ENCODE measurements around the gene SHH. TPM values are rescaled to one million over a fixed set of nuclear protein-coding genes. Genes with fewer than 3 reads are reported as not detected.

Gene SHH
- total RNA-seq, 2 donors from 2014 or later: not detected

- Mint-ChIP-seq H3K36me3 (ENCODE audit: low read depth) (no peaks in the 10 kb centered on the region), H3K4me1 (no peaks in the 10 kb centered on the region), H3K27me3 (peaks cover 37% of the 10 kb centered on the region), H3K27ac (no peak overlapping the region), H3K4me3 (no peak overlapping the region)
- no peaks in the 10 kb centered on the region for H3K9me3 ChIP-seq (ENCODE audit: control insufficient read depth, low read length, poor library complexity, severe bottlenecking)
- ATAC-seq (no peak), DNase-seq (no peak)
These were observed 36.7 kb upstream of the SHH start for GRCh38 chr7:155848691-155849669.

GRCh38 chr7:155847821-155848435, 35.7 kb upstream of the SHH start:
- Mint-ChIP-seq H3K4me1 (no peaks in the 10 kb centered on the region), H3K4me3 (no peak overlapping the region), H3K36me3 (ENCODE audit: low read depth) (no peaks in the 10 kb centered on the region), H3K27me3 (peaks cover 32% of the 10 kb centered on the region), H3K27ac (no peak overlapping the region)
- DNase-seq (no peak), ATAC-seq (no peak)
- no peaks in the 10 kb centered on the region for H3K9me3 ChIP-seq (ENCODE audit: control insufficient read depth, low read length, poor library complexity, severe bottlenecking)

GRCh38 chr7:155846936-155847335, 34.7 kb upstream of the SHH start:
- H3K9me3 ChIP-seq (ENCODE audit: control insufficient read depth, low read length, poor library complexity, severe bottlenecking): no peaks in the 10 kb centered on the region
- no peaks in the 10 kb centered on the region for H3K36me3 Mint-ChIP-seq (ENCODE audit: low read depth)
- no peak overlapping the region for H3K27ac Mint-ChIP-seq
- H3K27me3 Mint-ChIP-seq: peaks cover 22% of the 10 kb centered on the region
- no peak overlapping the region for H3K4me3 Mint-ChIP-seq
- H3K4me1 Mint-ChIP-seq: no peaks in the 10 kb centered on the region
- no peak for DNase-seq
- no peak for ATAC-seq

- Mint-ChIP-seq H3K27ac (no peak overlapping the region), H3K4me3 (no peak overlapping the region), H3K4me1 (no peaks in the 10 kb centered on the region), H3K27me3 (peaks cover 20% of the 10 kb centered on the region), H3K36me3 (ENCODE audit: low read depth) (no peaks in the 10 kb centered on the region)
- no peak for ATAC-seq
- H3K9me3 ChIP-seq (ENCODE audit: control insufficient read depth, low read length, poor library complexity, severe bottlenecking): no peaks in the 10 kb centered on the region
- no peak for DNase-seq
These were observed 33.9 kb upstream of the SHH start for GRCh38 chr7:155846156-155846555.

- Mint-ChIP-seq H3K27ac (no peak overlapping the region), H3K4me1 (no peaks in the 10 kb centered on the region), H3K36me3 (ENCODE audit: low read depth) (no peaks in the 10 kb centered on the region), H3K4me3 (no peak overlapping the region), H3K27me3 (peaks cover 19% of the 10 kb centered on the region)
- no peak for ATAC-seq
- no peaks in the 10 kb centered on the region for H3K9me3 ChIP-seq (ENCODE audit: control insufficient read depth, low read length, poor library complexity, severe bottlenecking)
- DNase-seq: no peak
These were observed 33.0 kb upstream of the SHH start for GRCh38 chr7:155845226-155845625.

- H3K27me3 Mint-ChIP-seq: peaks cover 19% of the 10 kb centered on the region
- H3K9me3 ChIP-seq (ENCODE audit: control insufficient read depth, low read length, poor library complexity, severe bottlenecking): no peaks in the 10 kb centered on the region
- no peaks in the 10 kb centered on the region for H3K36me3 Mint-ChIP-seq (ENCODE audit: low read depth)
- ATAC-seq (no peak), DNase-seq (no peak)
- no peaks in the 10 kb centered on the region for H3K4me1 Mint-ChIP-seq
- no peak overlapping the region for H3K4me3 Mint-ChIP-seq
- H3K27ac Mint-ChIP-seq: no peak overlapping the region
These were observed 32.3 kb upstream of the SHH start for GRCh38 chr7:155844526-155844925.

- H3K36me3 Mint-ChIP-seq (ENCODE audit: low read depth): no peaks in the 10 kb centered on the region
- no peak overlapping the region for H3K27ac Mint-ChIP-seq
- H3K27me3 Mint-ChIP-seq: peaks cover 19% of the 10 kb centered on the region
- no peaks in the 10 kb centered on the region for H3K9me3 ChIP-seq (ENCODE audit: control insufficient read depth, low read length, poor library complexity, severe bottlenecking)
- H3K4me3 Mint-ChIP-seq: no peak overlapping the region
- DNase-seq (no peak), ATAC-seq (no peak)
- H3K4me1 Mint-ChIP-seq: peaks cover 2% of the 10 kb centered on the region
These were observed 31.8 kb upstream of the SHH start for GRCh38 chr7:155844019-155844453.

- ATAC-seq (no peak), DNase-seq (no peak)
- Mint-ChIP-seq H3K4me3 (no peak overlapping the region), H3K27me3 (peaks cover 22% of the 10 kb centered on the region), H3K36me3 (ENCODE audit: low read depth) (no peaks in the 10 kb centered on the region), H3K4me1 (peaks cover 2% of the 10 kb centered on the region), H3K27ac (no peak overlapping the region)
- H3K9me3 ChIP-seq (ENCODE audit: control insufficient read depth, low read length, poor library complexity, severe bottlenecking): no peaks in the 10 kb centered on the region
These were observed 31.3 kb upstream of the SHH start for GRCh38 chr7:155843426-155844018.

- H3K36me3 Mint-ChIP-seq (ENCODE audit: low read depth): no peaks in the 10 kb centered on the region
- no peak for ATAC-seq
- DNase-seq: no peak
- no peak overlapping the region for H3K4me3 Mint-ChIP-seq
- H3K27me3 Mint-ChIP-seq: peaks cover 22% of the 10 kb centered on the region
- no peaks in the 10 kb centered on the region for H3K9me3 ChIP-seq (ENCODE audit: control insufficient read depth, low read length, poor library complexity, severe bottlenecking)
- H3K4me1 Mint-ChIP-seq: peaks cover 2% of the 10 kb centered on the region
- no peak overlapping the region for H3K27ac Mint-ChIP-seq
These were observed 30.4 kb upstream of the SHH start for GRCh38 chr7:155842496-155843265.

GRCh38 chr7:155840909-155841308, 28.6 kb upstream of the SHH start:
- no peak overlapping the region for H3K4me3 Mint-ChIP-seq
- no peaks in the 10 kb centered on the region for H3K36me3 Mint-ChIP-seq (ENCODE audit: low read depth)
- no peak overlapping the region for H3K27ac Mint-ChIP-seq
- H3K4me1 Mint-ChIP-seq: peaks cover 2% of the 10 kb centered on the region
- no peak for DNase-seq
- no peaks in the 10 kb centered on the region for H3K9me3 ChIP-seq (ENCODE audit: control insufficient read depth, low read length, poor library complexity, severe bottlenecking)
- no peak for ATAC-seq
- peaks cover 25% of the 10 kb centered on the region for H3K27me3 Mint-ChIP-seq

GRCh38 chr7:155840262-155840885, 28.1 kb upstream of the SHH start:
- no peaks in the 10 kb centered on the region for H3K9me3 ChIP-seq (ENCODE audit: control insufficient read depth, low read length, poor library complexity, severe bottlenecking)
- Mint-ChIP-seq H3K27ac (no peak overlapping the region), H3K27me3 (peaks cover 28% of the 10 kb centered on the region), H3K4me3 (no peak overlapping the region), H3K36me3 (ENCODE audit: low read depth) (no peaks in the 10 kb centered on the region), H3K4me1 (peaks cover 2% of the 10 kb centered on the region)
- ATAC-seq: no peak
- no peak for DNase-seq

GRCh38 chr7:155839461-155839860, 27.2 kb upstream of the SHH start:
- Mint-ChIP-seq H3K36me3 (ENCODE audit: low read depth) (no peaks in the 10 kb centered on the region), H3K4me1 (peaks cover 2% of the 10 kb centered on the region), H3K27ac (no peak overlapping the region), H3K4me3 (no peak overlapping the region), H3K27me3 (peaks cover 28% of the 10 kb centered on the region)
- DNase-seq (no peak), ATAC-seq (no peak)
- no peaks in the 10 kb centered on the region for H3K9me3 ChIP-seq (ENCODE audit: control insufficient read depth, low read length, poor library complexity, severe bottlenecking)
